ENCODE results near the gene PKMYT1. TPM values are rescaled to one million over a fixed set of nuclear protein-coding genes. Genes with fewer than 3 reads are reported as not detected.

Gene PKMYT1
- total and polyA plus RNA-seq, 4 donors, result 3.1 to 32.6 (median 13.6) TPM

Small RNA genes lying within 50 kb of the gene (small RNA-seq; reads per million reads assigned to genes)
- gene LINC00514 (ENCODE audit: low replicate concordance), result not detected

Other genes starting within 250 kb of the PKMYT1 start
- 100 to 1,000 TPM; 105 to 159 TPM for gene SRRM2, start 227.8 kb downstream of the PKMYT1 start, total RNA-seq
- gene SRRM2, start 227.8 kb downstream of the PKMYT1 start, polyA plus RNA-seq (ENCODE audit: insufficient read length in 2 of 2), result 100 to 1,000 TPM; 494 to 610 TPM
- 100 to 1,000 TPM; 136 to 660 TPM for gene ELOB, start 203.2 kb downstream of the PKMYT1 start, total RNA-seq
- 100 to 1,000 TPM; 480 to 554 TPM for gene ELOB, start 203.2 kb downstream of the PKMYT1 start, polyA plus RNA-seq (ENCODE audit: insufficient read length in 2 of 2)
- gene PRSS33, start 192.9 kb downstream of the PKMYT1 start, total RNA-seq, result under 1 TPM in 1 of 2 donors, not detected in 1; 0.17 TPM
- gene PRSS33, start 192.9 kb downstream of the PKMYT1 start, polyA plus RNA-seq (ENCODE audit: insufficient read length in 2 of 2), result under 1 TPM; 0.21 to 0.24 TPM
- not detected for gene PRSS41, start 182.0 kb downstream of the PKMYT1 start, total RNA-seq
- gene PRSS41, start 182.0 kb downstream of the PKMYT1 start, polyA plus RNA-seq (ENCODE audit: insufficient read length in 2 of 2), result not detected
- under 1 TPM in 1 of 2 donors, not detected in 1; 0.28 TPM for gene PRSS21, start 163.2 kb downstream of the PKMYT1 start, total RNA-seq
- gene PRSS21, start 163.2 kb downstream of the PKMYT1 start, polyA plus RNA-seq (ENCODE audit: insufficient read length in 2 of 2), result not detected
- gene ZG16B, start 150.1 kb downstream of the PKMYT1 start, total RNA-seq, result 1 to 10 TPM in 1 of 2 donors, under 1 TPM in 1; 0.59 to 2.4 TPM
- gene ZG16B, start 150.1 kb downstream of the PKMYT1 start, polyA plus RNA-seq (ENCODE audit: insufficient read length in 2 of 2), result under 1 TPM; 0.32 TPM
- not detected for gene PRSS22, start 122.3 kb downstream of the PKMYT1 start, total RNA-seq
- under 1 TPM in 1 of 2 donors, not detected in 1; 0.17 TPM for gene PRSS22, start 122.3 kb downstream of the PKMYT1 start, polyA plus RNA-seq (ENCODE audit: insufficient read length in 2 of 2)
- 10 to 100 TPM; 28.1 to 63.1 TPM for gene FLYWCH2, start 97.2 kb downstream of the PKMYT1 start, total RNA-seq
- 10 to 100 TPM; 59.7 to 61.8 TPM for gene FLYWCH2, start 97.2 kb downstream of the PKMYT1 start, polyA plus RNA-seq (ENCODE audit: insufficient read length in 2 of 2)
- gene FLYWCH1, start 68.5 kb downstream of the PKMYT1 start, total RNA-seq, result 10 to 100 TPM; 17.5 to 18.2 TPM
- 10 to 100 TPM; 55.9 TPM for gene FLYWCH1, start 68.5 kb downstream of the PKMYT1 start, polyA plus RNA-seq (ENCODE audit: insufficient read length in 2 of 2)
- under 1 TPM; 0.17 to 0.20 TPM for gene KREMEN2, start 16.2 kb downstream of the PKMYT1 start, total RNA-seq
- 1 to 10 TPM; 1.4 to 1.6 TPM for gene KREMEN2, start 16.2 kb downstream of the PKMYT1 start, polyA plus RNA-seq (ENCODE audit: insufficient read length in 2 of 2)
- gene PAQR4, start 11.1 kb downstream of the PKMYT1 start, total RNA-seq, result 10 to 100 TPM; 22.6 to 26.4 TPM
- gene PAQR4, start 11.1 kb downstream of the PKMYT1 start, polyA plus RNA-seq (ENCODE audit: insufficient read length in 2 of 2), result 10 to 100 TPM; 74.0 to 82.4 TPM
- under 1 TPM; 0.06 to 0.20 TPM for gene CLDN9, start 32.5 kb upstream of the PKMYT1 start, total RNA-seq
- under 1 TPM; 0.36 to 0.38 TPM for gene CLDN9, start 32.5 kb upstream of the PKMYT1 start, polyA plus RNA-seq (ENCODE audit: insufficient read length in 2 of 2)
- under 1 TPM in 1 of 2 donors, not detected in 1; 0.28 TPM for gene CLDN6, start 37.7 kb upstream of the PKMYT1 start, total RNA-seq
- 1 to 10 TPM in 1 of 2 donors, under 1 TPM in 1; 0.43 to 1.0 TPM for gene CLDN6, start 37.7 kb upstream of the PKMYT1 start, polyA plus RNA-seq (ENCODE audit: insufficient read length in 2 of 2)
- gene TNFRSF12A, start 39.9 kb upstream of the PKMYT1 start, total RNA-seq, result 1 to 10 TPM; 5.8 to 9.9 TPM
- 1 to 10 TPM; 4.5 to 6.7 TPM for gene TNFRSF12A, start 39.9 kb upstream of the PKMYT1 start, polyA plus RNA-seq (ENCODE audit: insufficient read length in 2 of 2)
- 10 to 100 TPM; 20.4 to 66.2 TPM for gene HCFC1R1, start 43.5 kb upstream of the PKMYT1 start, total RNA-seq
- 100 to 1,000 TPM; 155 to 161 TPM for gene HCFC1R1, start 43.5 kb upstream of the PKMYT1 start, polyA plus RNA-seq (ENCODE audit: insufficient read length in 2 of 2)
- gene THOC6, start 43.6 kb upstream of the PKMYT1 start, total RNA-seq, result 10 to 100 TPM in 1 of 2 donors, 1 to 10 TPM in 1; 7.2 to 12.5 TPM
- 10 to 100 TPM; 16.8 to 18.7 TPM for gene THOC6, start 43.6 kb upstream of the PKMYT1 start, polyA plus RNA-seq (ENCODE audit: insufficient read length in 2 of 2)
- gene BICDL2, start 56.5 kb upstream of the PKMYT1 start, total RNA-seq, result under 1 TPM; 0.06 to 0.10 TPM
- gene BICDL2, start 56.5 kb upstream of the PKMYT1 start, polyA plus RNA-seq (ENCODE audit: insufficient read length in 2 of 2), result under 1 TPM; 0.38 to 0.39 TPM
- 1 to 10 TPM; 1.2 to 1.4 TPM for gene MMP25, start 66.1 kb upstream of the PKMYT1 start, total RNA-seq
- 10 to 100 TPM in 1 of 2 donors, 1 to 10 TPM in 1; 7.2 to 10.5 TPM for gene MMP25, start 66.1 kb upstream of the PKMYT1 start, polyA plus RNA-seq (ENCODE audit: insufficient read length in 2 of 2)
- gene IL32, start 85.2 kb upstream of the PKMYT1 start, total RNA-seq, result 10 to 100 TPM in 1 of 2 donors, 1 to 10 TPM in 1; 9.0 to 11.6 TPM
- gene IL32, start 85.2 kb upstream of the PKMYT1 start, polyA plus RNA-seq (ENCODE audit: insufficient read length in 2 of 2), result 10 to 100 TPM; 13.4 to 20.2 TPM
- gene ZSCAN10, start 118.8 kb upstream of the PKMYT1 start, total RNA-seq, result not detected
- gene ZSCAN10, start 118.8 kb upstream of the PKMYT1 start, polyA plus RNA-seq (ENCODE audit: insufficient read length in 2 of 2), result not detected
- 10 to 100 TPM in 1 of 2 donors, 1 to 10 TPM in 1; 9.2 to 19.3 TPM for gene ZNF205, start 132.1 kb upstream of the PKMYT1 start, total RNA-seq
- 10 to 100 TPM; 24.3 to 26.4 TPM for gene ZNF205, start 132.1 kb upstream of the PKMYT1 start, polyA plus RNA-seq (ENCODE audit: insufficient read length in 2 of 2)
- gene ZNF213, start 154.6 kb upstream of the PKMYT1 start, total RNA-seq, result 1 to 10 TPM; 4.2 to 5.7 TPM
- gene ZNF213, start 154.6 kb upstream of the PKMYT1 start, polyA plus RNA-seq (ENCODE audit: insufficient read length in 2 of 2), result 10 to 100 TPM; 28.9 to 30.2 TPM
- gene OR1F1, start 207.8 kb upstream of the PKMYT1 start, total RNA-seq, result under 1 TPM in 1 of 2 donors, not detected in 1; 0.20 TPM
- gene OR1F1, start 207.8 kb upstream of the PKMYT1 start, polyA plus RNA-seq (ENCODE audit: insufficient read length in 2 of 2), result 1 to 10 TPM; 1.8 to 2.4 TPM